Measurements from ENCODE around the gene CDH4. TPM values are rescaled to one million over a fixed set of nuclear protein-coding genes. Genes with fewer than 3 reads are reported as not detected.

Gene CDH4
- total RNA-seq, 1 donor from 2014 or later, result 2.9 TPM

GRCh38 chr20:61975407-61976129, 723.5 kb downstream of the CDH4 start:
- Histone ChIP-seq H3K9ac (no peak overlapping the region), H3K27ac (no peak overlapping the region), H3K27me3 (no peaks in the 10 kb centered on the region), H3K4me1 (peaks cover 7% of the 10 kb centered on the region), H4K20me1 (ENCODE audit: low read depth) (peaks cover 23% of the 10 kb centered on the region), H3K4me3 (no peak overlapping the region), H3K4me2 (no peak overlapping the region), H3K9me3 (ENCODE audit: low read depth) (no peaks in the 10 kb centered on the region), H3K79me2 (ENCODE audit: low read depth) (no peaks in the 10 kb centered on the region), H3K36me3 (peaks cover 3% of the 10 kb centered on the region), H3F3A (ENCODE audit: low read depth) (no peaks in the 10 kb centered on the region), H2AFZ (replicated peaks) (no peak overlapping the region)
- H3K36me3 Mint-ChIP-seq, result peaks cover 32% of the 10 kb centered on the region
- no peaks in the 10 kb centered on the region for H3K9me3 Mint-ChIP-seq
- H3K27ac Mint-ChIP-seq, result no peak overlapping the region
- no peak for TF ChIP-seq EZH2 (IDR thresholded peaks at IDR 0.05)
- H3K4me3 Mint-ChIP-seq, result no peak overlapping the region
- H3K27me3 Mint-ChIP-seq (ENCODE audit: insufficient read depth, low read depth), result no peaks in the 10 kb centered on the region
- no peak for DNase-seq (ENCODE audit: low spot score)
- peaks cover 11% of the 10 kb centered on the region for H3K4me1 Mint-ChIP-seq

- Mint-ChIP-seq H3K9me3 (no peaks in the 10 kb centered on the region), H3K27me3 (ENCODE audit: insufficient read depth, low read depth) (no peaks in the 10 kb centered on the region)
Observed at GRCh38 chr20:61976263-61976643, 724.2 kb downstream of the CDH4 start.

GRCh38 chr20:61976644-61977418, 724.8 kb downstream of the CDH4 start:
- H3K27me3 Mint-ChIP-seq (ENCODE audit: insufficient read depth, low read depth), result peaks cover 2% of the 10 kb centered on the region
- no peaks in the 10 kb centered on the region for H3F3A ChIP-seq (ENCODE audit: low read depth)
- no peak overlapping the region for H3K4me3 Mint-ChIP-seq
- H3K4me1 Mint-ChIP-seq, result peaks cover 20% of the 10 kb centered on the region
- H3K4me3 ChIP-seq, result no peak overlapping the region
- peaks cover 7% of the 10 kb centered on the region for H3K4me1 ChIP-seq
- no peak for TF ChIP-seq EZH2 (IDR thresholded peaks at IDR 0.05)
- TF ChIP-seq CTCF (IDR thresholded peaks at IDR 0.05), result no peak
- no peak for TF ChIP-seq EZH2phosphoT487 (IDR thresholded peaks at IDR 0.05)
- no peak overlapping the region for H2AFZ ChIP-seq (replicated peaks)
- no peak overlapping the region for H3K27ac ChIP-seq
- H3K27me3 ChIP-seq, result no peaks in the 10 kb centered on the region
- no peak overlapping the region for H3K4me2 ChIP-seq
- H3K36me3 Mint-ChIP-seq, result peaks cover 34% of the 10 kb centered on the region
- no peak for DNase-seq (ENCODE audit: low spot score)
- peak overlapping the region; percentile 60 for H3K27ac Mint-ChIP-seq
- no peak overlapping the region for H3K9ac ChIP-seq
- H4K20me1 ChIP-seq (ENCODE audit: low read depth), result peaks cover 26% of the 10 kb centered on the region
- no peaks in the 10 kb centered on the region for H3K9me3 ChIP-seq (ENCODE audit: low read depth)
- no peaks in the 10 kb centered on the region for H3K9me3 Mint-ChIP-seq
- H3K36me3 ChIP-seq, result peaks cover 3% of the 10 kb centered on the region
- no peaks in the 10 kb centered on the region for H3K79me2 ChIP-seq (ENCODE audit: low read depth)

More at GRCh38 chr20:61976263-61976643, 724.2 kb downstream of the CDH4 start:
- no peaks in the 10 kb centered on the region for H3K27me3 ChIP-seq
- peaks cover 3% of the 10 kb centered on the region for H3K36me3 ChIP-seq
- no peak overlapping the region for H3K4me3 Mint-ChIP-seq
- H4K20me1 ChIP-seq (ENCODE audit: low read depth), result peaks cover 26% of the 10 kb centered on the region
- H3F3A ChIP-seq (ENCODE audit: low read depth), result no peaks in the 10 kb centered on the region
- peaks cover 18% of the 10 kb centered on the region for H3K4me1 Mint-ChIP-seq
- no peak overlapping the region for H3K4me2 ChIP-seq
- H3K27ac Mint-ChIP-seq, result no peak overlapping the region
- TF ChIP-seq EZH2phosphoT487 (IDR thresholded peaks at IDR 0.05), result no peak
- peak; percentile 15 for TF ChIP-seq CTCF (IDR thresholded peaks at IDR 0.05)
- no peak for DNase-seq (ENCODE audit: low spot score)
- no peak overlapping the region for H3K4me3 ChIP-seq
- H3K36me3 Mint-ChIP-seq, result peaks cover 34% of the 10 kb centered on the region
- no peaks in the 10 kb centered on the region for H3K9me3 ChIP-seq (ENCODE audit: low read depth)
- no peak overlapping the region for H3K9ac ChIP-seq
- no peaks in the 10 kb centered on the region for H3K79me2 ChIP-seq (ENCODE audit: low read depth)
- H3K4me1 ChIP-seq, result peaks cover 7% of the 10 kb centered on the region
- no peak overlapping the region for H2AFZ ChIP-seq (replicated peaks)
- peak overlapping the region; percentile 46 for H3K27ac ChIP-seq

GRCh38 chr20:61977419-61977786, 725.3 kb downstream of the CDH4 start:
- Histone ChIP-seq H3K27me3 (no peaks in the 10 kb centered on the region), H3K4me1 (peaks cover 7% of the 10 kb centered on the region), H4K20me1 (ENCODE audit: low read depth) (peaks cover 26% of the 10 kb centered on the region), H2AFZ (replicated peaks) (no peak overlapping the region), H3F3A (ENCODE audit: low read depth) (no peaks in the 10 kb centered on the region), H3K9ac (no peak overlapping the region), H3K27ac (no peak overlapping the region), H3K9me3 (ENCODE audit: low read depth) (no peaks in the 10 kb centered on the region), H3K36me3 (peaks cover 3% of the 10 kb centered on the region), H3K4me3 (no peak overlapping the region), H3K79me2 (ENCODE audit: low read depth) (no peaks in the 10 kb centered on the region), H3K4me2 (no peak overlapping the region)
- TF ChIP-seq EZH2 (IDR thresholded peaks at IDR 0.05) (no peak), EZH2phosphoT487 (IDR thresholded peaks at IDR 0.05) (no peak), CTCF (IDR thresholded peaks at IDR 0.05) (no peak)
- Mint-ChIP-seq H3K4me1 (peaks cover 20% of the 10 kb centered on the region), H3K27ac (peak overlapping the region; percentile 60), H3K4me3 (no peak overlapping the region), H3K27me3 (ENCODE audit: insufficient read depth, low read depth) (peaks cover 2% of the 10 kb centered on the region), H3K9me3 (no peaks in the 10 kb centered on the region), H3K36me3 (peaks cover 28% of the 10 kb centered on the region)
- no peak for DNase-seq (ENCODE audit: low spot score)

All from neural progenitor cell (in vitro differentiated cells).